Thoracic aorta (tissue), 2 donors: ENCODE data around the gene FASTKD3. TPM values are rescaled to one million over a fixed set of nuclear protein-coding genes. Genes with fewer than 3 reads are reported as not detected.

ENCODE experiments used
- ATAC-seq: fragments of 150-250 bp; one replicate; pipeline ENCODE4 v1.8.0; 2017; ENCODE audit warnings: low read depth; ENCODE audit not compliant: insufficient number of reproducible peaks, low FRiP score
- DNase-seq: peaks from one replicate; pipeline ENCODE4 v3.0.0-alpha.2; 2020; ENCODE audit warnings: low spot score
- H3K27ac ChIP-seq, 2 donors: fragments of 200-600 bp; sonication (generic); 1 replicate in 1 of 2; 2 replicates in 1 of 2; pipeline ENCODE4 v1.5.1; 2016; ENCODE audit warnings: mild to moderate bottlenecking in 2 of 2, moderate library complexity in 2 of 2
- H3K27me3 ChIP-seq: fragments of 200-600 bp; sonication (generic); replicated peaks from 2 replicates; pipeline ENCODE4 v1.6.0; 2016; ENCODE audit warnings: mild to moderate bottlenecking; ENCODE audit not compliant: insufficient read depth
- H3K36me3 ChIP-seq: fragments of 200-600 bp; sonication (generic); one replicate; pipeline ENCODE4 v1.5.1; 2016
- H3K4me1 ChIP-seq, 2 donors: fragments of 200-600 bp; sonication (generic); 1 replicate in 1 of 2; 2 replicates in 1 of 2; pipeline versions ENCODE4 v1.5.1 to v1.6.0; 2016; ENCODE audit warnings: low read depth in 2 of 2, mild to moderate bottlenecking in 1 of 2; ENCODE audit not compliant: control insufficient read depth in 1 of 2
- H3K4me3 ChIP-seq: fragments of 200-600 bp; sonication (generic); 2 replicates; pipeline ENCODE4 v1.5.1; 2016; ENCODE audit warnings: mild to moderate bottlenecking
- H3K9me3 ChIP-seq: fragments of 200-600 bp; sonication (generic); 2 replicates; pipeline ENCODE4 v1.5.1; 2016
- total RNA-seq, 2 donors: library from RNA; depleted of rRNA; stranded (reverse); fragments of >200 nt; gene quantifications; one replicate each; pipeline versions ENCODE4 v1.1.0 to v1.2.3, GENCODE V29; 2016
- TF ChIP-seq, protein P1 (sequence below): fragments of 200-600 bp; sonication (generic); IDR thresholded peaks from one replicate; pipeline ENCODE4 v1.5.1; 2019; ENCODE audit warnings: antibody characterized with exemption

Gene FASTKD3
- total RNA-seq, 2 donors from 2014 or later = 7.3 to 13.1 TPM

DNA sequence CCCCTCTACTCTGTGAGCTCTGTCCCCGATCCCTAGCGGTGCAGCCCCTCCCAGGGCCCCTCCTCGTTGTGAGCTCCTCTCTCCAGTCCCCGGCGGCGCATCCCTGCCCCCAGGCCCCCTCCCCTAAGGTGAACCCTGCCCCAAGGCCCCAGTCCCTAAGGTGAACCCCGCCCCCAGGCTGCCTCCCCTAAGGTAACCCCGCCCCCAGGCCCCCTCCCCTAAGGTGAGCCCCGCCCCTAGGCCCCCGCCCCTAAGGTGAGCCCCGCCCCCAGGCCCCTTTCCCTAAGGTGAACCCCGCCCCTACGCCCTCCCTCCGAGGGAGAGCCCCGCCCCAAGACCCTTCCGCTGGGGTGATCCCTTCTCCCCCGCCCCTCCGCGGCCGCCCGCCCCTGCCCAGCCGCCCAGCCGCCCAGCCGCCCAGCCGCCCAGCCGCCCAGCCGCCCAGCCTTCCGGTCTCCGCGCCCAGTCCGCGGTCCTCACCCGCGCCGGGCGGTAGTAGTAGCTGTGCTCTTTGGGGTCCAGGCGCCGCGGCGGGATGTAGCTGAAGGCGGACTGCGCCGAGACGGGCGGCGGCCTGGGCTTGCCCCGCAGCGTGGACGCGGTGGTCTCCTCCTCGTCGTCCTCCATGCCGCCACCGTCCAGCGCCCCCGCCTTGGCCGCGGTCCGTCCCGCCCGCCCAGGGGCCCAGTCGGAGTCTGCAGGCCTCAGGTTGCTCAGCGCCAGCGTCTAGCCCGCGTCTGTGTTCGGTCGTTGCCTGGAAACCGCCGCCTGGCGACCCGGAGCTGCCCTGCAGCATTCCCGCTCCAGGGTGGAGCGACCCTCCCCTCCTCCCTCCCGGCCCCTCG is 18.2 kb downstream of the FASTKD3 start, which contains the start of gene CFAP90:
Gene CFAP90 (minus strand): TSS at position 739 of the 845 bp plus-strand sequence. CDS start 112 bp downstream, at position 627.
- DNase-seq = no peak

DNA sequence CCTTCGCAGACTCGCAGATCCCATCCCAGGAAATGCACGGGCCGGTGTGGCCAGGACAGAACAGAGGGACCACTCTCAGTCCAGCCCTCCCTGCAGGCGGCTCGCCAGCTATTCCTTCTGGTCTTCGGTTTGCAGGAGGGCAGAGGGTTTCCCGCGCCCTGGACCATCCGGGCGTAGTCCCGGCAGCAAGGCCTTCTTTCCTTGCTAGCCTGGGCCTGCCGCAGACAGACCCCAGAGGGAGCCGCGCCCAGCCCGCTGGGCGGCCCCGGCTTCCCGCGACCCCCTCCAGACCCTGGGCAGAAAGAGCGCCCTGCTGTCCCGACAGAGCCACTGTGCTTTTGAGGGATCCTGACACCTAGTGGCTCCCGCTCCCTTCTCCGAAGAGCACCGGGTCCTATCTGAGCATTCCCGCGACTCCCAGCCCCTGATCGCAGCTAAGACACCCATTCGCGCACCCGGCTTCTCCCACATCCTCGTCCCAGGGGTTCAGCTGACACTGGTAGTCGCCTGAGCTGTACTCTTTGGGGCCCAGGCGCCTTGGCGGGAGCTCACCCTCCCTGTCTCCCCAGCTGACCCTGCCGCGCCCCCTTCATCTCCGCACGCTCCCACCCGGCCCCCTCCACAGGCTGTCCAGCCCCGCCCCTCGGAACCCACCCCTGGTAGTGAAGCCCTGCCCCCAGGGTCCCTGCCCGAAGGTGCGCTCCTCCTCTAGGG is 19.0 kb downstream of the FASTKD3 start:
- no peaks in the 10 kb centered on the region for H3K9me3 ChIP-seq
- H3K27ac ChIP-seq = no peak overlapping the region
- no peak for ATAC-seq
- H3K4me1 ChIP-seq = peaks cover 5 to 16% of the 10 kb centered on the region in 2 donors
- peak overlapping the region; percentile 75 for H3K4me3 ChIP-seq
- H3K27me3 ChIP-seq = no peaks in the 10 kb centered on the region
- H3K36me3 ChIP-seq = no peaks in the 10 kb centered on the region
- no peak for DNase-seq
- TF ChIP-seq, protein P1, sequence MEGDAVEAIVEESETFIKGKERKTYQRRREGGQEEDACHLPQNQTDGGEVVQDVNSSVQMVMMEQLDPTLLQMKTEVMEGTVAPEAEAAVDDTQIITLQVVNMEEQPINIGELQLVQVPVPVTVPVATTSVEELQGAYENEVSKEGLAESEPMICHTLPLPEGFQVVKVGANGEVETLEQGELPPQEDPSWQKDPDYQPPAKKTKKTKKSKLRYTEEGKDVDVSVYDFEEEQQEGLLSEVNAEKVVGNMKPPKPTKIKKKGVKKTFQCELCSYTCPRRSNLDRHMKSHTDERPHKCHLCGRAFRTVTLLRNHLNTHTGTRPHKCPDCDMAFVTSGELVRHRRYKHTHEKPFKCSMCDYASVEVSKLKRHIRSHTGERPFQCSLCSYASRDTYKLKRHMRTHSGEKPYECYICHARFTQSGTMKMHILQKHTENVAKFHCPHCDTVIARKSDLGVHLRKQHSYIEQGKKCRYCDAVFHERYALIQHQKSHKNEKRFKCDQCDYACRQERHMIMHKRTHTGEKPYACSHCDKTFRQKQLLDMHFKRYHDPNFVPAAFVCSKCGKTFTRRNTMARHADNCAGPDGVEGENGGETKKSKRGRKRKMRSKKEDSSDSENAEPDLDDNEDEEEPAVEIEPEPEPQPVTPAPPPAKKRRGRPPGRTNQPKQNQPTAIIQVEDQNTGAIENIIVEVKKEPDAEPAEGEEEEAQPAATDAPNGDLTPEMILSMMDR = no peak

More for the DNA sequence above, 18.2 kb downstream of the FASTKD3 start, which contains the start of gene CFAP90:
- Histone ChIP-seq H3K4me3 (peak within 1 kb of the TSS; percentile 75), H3K27ac (no peak within 1 kb of the TSS), H3K4me1 (peaks cover 5 to 16% of the 10 kb centered on the region in 2 donors), H3K27me3 (no peaks in the 10 kb centered on the region), H3K9me3 (no peaks in the 10 kb centered on the region), H3K36me3 (no peaks in the 10 kb centered on the region)
- TF ChIP-seq, protein P1 = peak; percentile 25
- ATAC-seq = no peak

DNA sequence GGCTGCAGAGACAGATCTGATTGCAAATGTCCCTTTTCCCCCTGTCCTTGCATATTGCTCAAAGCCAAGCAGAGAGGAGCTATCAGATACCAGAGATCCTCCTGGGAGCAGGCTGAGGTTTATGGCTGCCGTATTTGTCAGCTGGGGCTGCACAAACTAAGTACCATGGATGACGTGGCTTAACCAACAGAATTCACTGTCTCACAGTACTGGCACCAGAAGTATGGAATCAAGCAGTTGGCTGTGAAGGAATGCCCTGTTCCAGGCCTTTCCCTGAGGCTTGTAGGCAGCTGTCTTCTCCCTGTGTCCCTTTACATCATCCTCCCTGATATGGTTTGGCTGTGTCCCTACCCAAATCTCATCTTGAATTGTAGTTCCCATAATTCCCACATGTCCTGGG is 20.5 kb downstream of the FASTKD3 start:
- no peaks in the 10 kb centered on the region for H3K27me3 ChIP-seq
- TF ChIP-seq, protein P1 = no peak
- H3K4me3 ChIP-seq = no peak overlapping the region
- no peaks in the 10 kb centered on the region for H3K36me3 ChIP-seq
- peaks cover 5 to 16% of the 10 kb centered on the region in 2 donors for H3K4me1 ChIP-seq
- no peaks in the 10 kb centered on the region for H3K9me3 ChIP-seq
- no peak overlapping the region for H3K27ac ChIP-seq
- DNase-seq (no peak), ATAC-seq (no peak)

DNA sequence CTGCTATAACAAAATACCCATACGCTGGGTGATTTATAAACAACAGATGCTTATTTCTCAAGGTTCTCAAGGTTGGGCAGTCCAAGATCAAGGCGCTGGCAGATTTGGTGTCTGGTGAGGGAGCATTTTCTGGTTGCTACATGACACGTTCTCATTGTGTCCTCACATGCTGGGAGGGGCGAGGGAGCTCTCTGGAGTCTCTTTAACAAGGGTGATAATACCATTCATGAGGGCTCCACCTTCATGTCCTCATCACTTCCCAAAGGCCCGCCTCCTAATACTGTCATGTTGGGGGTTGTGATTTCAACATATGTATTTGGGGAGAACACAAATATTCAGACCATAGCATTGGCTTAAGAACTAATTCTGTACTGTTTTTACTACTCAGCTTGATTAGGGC is 22.5 kb downstream of the FASTKD3 start:
- DNase-seq (no peak), ATAC-seq (no peak)
- TF ChIP-seq, protein P1 = no peak
- Histone ChIP-seq H3K9me3 (no peaks in the 10 kb centered on the region), H3K4me3 (no peak overlapping the region), H3K4me1 (peaks cover 5 to 8% of the 10 kb centered on the region in 2 donors), H3K27ac (no peak overlapping the region), H3K36me3 (no peaks in the 10 kb centered on the region), H3K27me3 (no peaks in the 10 kb centered on the region)

DNA sequence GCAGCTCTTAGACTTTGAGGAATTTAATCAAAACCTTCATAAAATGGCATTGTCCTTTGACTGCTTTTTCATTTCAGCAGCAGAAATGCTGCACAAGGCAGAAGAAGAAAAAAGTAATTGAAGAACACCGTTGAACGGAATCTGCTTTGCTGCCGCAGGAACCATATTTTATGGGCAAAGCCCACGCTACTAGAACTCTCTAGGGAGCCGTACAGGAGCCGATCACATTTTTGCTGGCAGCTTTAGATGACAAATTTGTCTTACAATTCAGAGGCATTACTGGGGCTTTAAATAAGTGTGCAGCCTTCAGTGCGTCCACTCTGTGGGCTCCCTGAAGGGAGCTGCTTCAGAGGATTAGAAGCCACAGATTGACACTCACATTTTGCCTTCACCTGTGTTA is 23.3 kb downstream of the FASTKD3 start:
- DNase-seq (no peak), ATAC-seq (no peak)
- TF ChIP-seq, protein P1 = no peak
- H3K27ac ChIP-seq = no peak overlapping the region
- H3K9me3 ChIP-seq = no peaks in the 10 kb centered on the region
- H3K4me3 ChIP-seq = no peak overlapping the region
- H3K27me3 ChIP-seq = no peaks in the 10 kb centered on the region
- H3K4me1 ChIP-seq = peaks cover 5 to 8% of the 10 kb centered on the region in 2 donors
- no peaks in the 10 kb centered on the region for H3K36me3 ChIP-seq
